ENCODE results near the gene TMEM185B. TPM values are rescaled to one million over a fixed set of nuclear protein-coding genes. Genes with fewer than 3 reads are reported as not detected.

The TMEM185B gene
- total RNA-seq, 2 experiments from 2014 or later, result 17.7 to 19.0 TPM

DNA sequence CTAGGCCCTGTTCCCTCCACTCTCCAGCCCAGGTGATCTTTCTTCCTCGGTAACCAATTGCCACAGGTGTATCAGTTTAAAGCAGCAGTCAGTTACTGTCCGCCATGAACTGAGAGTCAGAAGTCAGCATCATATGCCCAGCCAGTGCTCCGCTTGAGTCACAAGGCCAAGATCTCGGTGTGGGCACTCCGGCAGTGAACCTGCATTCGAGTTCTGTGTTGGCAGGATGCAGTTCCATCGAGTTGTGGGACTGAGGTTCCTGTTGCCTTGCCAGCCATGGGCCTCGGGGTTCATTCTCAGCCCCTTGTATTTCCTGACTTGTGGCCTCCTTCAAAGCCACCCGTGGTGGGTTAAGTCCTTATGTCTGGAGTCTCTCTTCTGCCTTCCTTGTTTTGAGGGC lies 3.1 kb upstream of the TMEM185B start:
- DNase-seq (peak in 1 of 14 experiments; percentile 29), ATAC-seq (ENCODE audit: poor library complexity) (no peak)
- peaks cover 70% of the 10 kb centered on the region for H3K4me1 Mint-ChIP-seq (ENCODE audit: low read depth)
- H3K9me3 ChIP-seq (ENCODE audit: control insufficient read depth in 1 of 2, insufficient read depth in 1 of 2, low read length in 2 of 2), result peaks cover 0 to 8% of the 10 kb centered on the region in 2 experiments
- peak overlapping the region; percentile 75 for H3K27ac Mint-ChIP-seq
- H3K27me3 Mint-ChIP-seq, result no peaks in the 10 kb centered on the region
- ChIA-PET POLR2A (no interaction called here), CTCF (no interaction called here)
- no peaks in the 10 kb centered on the region for H3K36me3 ChIP-seq (ENCODE audit: insufficient read depth, low read length)
- TF ChIP-seq, protein P1, sequence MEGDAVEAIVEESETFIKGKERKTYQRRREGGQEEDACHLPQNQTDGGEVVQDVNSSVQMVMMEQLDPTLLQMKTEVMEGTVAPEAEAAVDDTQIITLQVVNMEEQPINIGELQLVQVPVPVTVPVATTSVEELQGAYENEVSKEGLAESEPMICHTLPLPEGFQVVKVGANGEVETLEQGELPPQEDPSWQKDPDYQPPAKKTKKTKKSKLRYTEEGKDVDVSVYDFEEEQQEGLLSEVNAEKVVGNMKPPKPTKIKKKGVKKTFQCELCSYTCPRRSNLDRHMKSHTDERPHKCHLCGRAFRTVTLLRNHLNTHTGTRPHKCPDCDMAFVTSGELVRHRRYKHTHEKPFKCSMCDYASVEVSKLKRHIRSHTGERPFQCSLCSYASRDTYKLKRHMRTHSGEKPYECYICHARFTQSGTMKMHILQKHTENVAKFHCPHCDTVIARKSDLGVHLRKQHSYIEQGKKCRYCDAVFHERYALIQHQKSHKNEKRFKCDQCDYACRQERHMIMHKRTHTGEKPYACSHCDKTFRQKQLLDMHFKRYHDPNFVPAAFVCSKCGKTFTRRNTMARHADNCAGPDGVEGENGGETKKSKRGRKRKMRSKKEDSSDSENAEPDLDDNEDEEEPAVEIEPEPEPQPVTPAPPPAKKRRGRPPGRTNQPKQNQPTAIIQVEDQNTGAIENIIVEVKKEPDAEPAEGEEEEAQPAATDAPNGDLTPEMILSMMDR (IDR thresholded peaks at IDR 0.05), result no peak
- H3K27me3 ChIP-seq (ENCODE audit: control insufficient read depth in 1 of 2, insufficient read depth in 2 of 2, low read length in 2 of 2), result no peaks in the 10 kb centered on the region
- H3K4me3 ChIP-seq (ENCODE audit: low read length), result no peak overlapping the region
- no peaks in the 10 kb centered on the region for H3K9me3 Mint-ChIP-seq
- peaks cover 55% of the 10 kb centered on the region for H3K4me1 ChIP-seq (ENCODE audit: insufficient read depth, low read length)
- intact Hi-C loops (cut with DNase I, micrococcal nuclease), result loop anchor here in 1 of 2 experiments (5.0 kb wide), 1 partner anchor 86 kb away; no protein-coding TSS in a partner anchor
- peak overlapping the region; percentile 62 for H3K4me3 Mint-ChIP-seq
- H3K27ac ChIP-seq (ENCODE audit: low read depth in 1 of 2, low read length in 2 of 2), result no peak overlapping the region
- peaks cover 11% of the 10 kb centered on the region for H3K36me3 Mint-ChIP-seq (ENCODE audit: low read depth)

GRCh38 chr2:120225549-120226065 lies 2.4 kb upstream of the TMEM185B start:
- Mint-ChIP-seq H3K9me3 (no peaks in the 10 kb centered on the region), H3K4me3 (peak overlapping the region; percentile 76), H3K27ac (peak overlapping the region; percentile 75), H3K27me3 (no peaks in the 10 kb centered on the region), H3K36me3 (ENCODE audit: low read depth) (peaks cover 18% of the 10 kb centered on the region), H3K4me1 (ENCODE audit: low read depth) (peaks cover 70% of the 10 kb centered on the region)
- DNase-seq, result peak in 1 of 14 experiments; percentile 31
- H3K4me3 ChIP-seq (ENCODE audit: low read length), result no peak overlapping the region
- ChIA-PET CTCF (interaction anchor here (0.9 kb wide), 1 partner anchor 51 kb away, joined by 3 read pairs; no protein-coding TSS in a partner anchor), POLR2A (no interaction called here)
- H3K27me3 ChIP-seq (ENCODE audit: control insufficient read depth in 1 of 2, insufficient read depth in 2 of 2, low read length in 2 of 2), result no peaks in the 10 kb centered on the region
- peaks cover 0 to 8% of the 10 kb centered on the region in 2 experiments for H3K9me3 ChIP-seq (ENCODE audit: control insufficient read depth in 1 of 2, insufficient read depth in 1 of 2, low read length in 2 of 2)
- TF ChIP-seq, protein P1 (IDR thresholded peaks at IDR 0.05), result no peak
- peaks cover 48% of the 10 kb centered on the region for H3K4me1 ChIP-seq (ENCODE audit: insufficient read depth, low read length)
- H3K27ac ChIP-seq (ENCODE audit: low read depth in 1 of 2, low read length in 2 of 2), result no peak overlapping the region
- intact Hi-C loops (cut with DNase I, micrococcal nuclease), result loop anchor here in 1 of 2 experiments (2.0 to 5.0 kb wide), 2 partner anchors 87 to 469 kb away; no protein-coding TSS in a partner anchor
- H3K36me3 ChIP-seq (ENCODE audit: insufficient read depth, low read length), result no peaks in the 10 kb centered on the region
- ATAC-seq (ENCODE audit: poor library complexity), result no peak

GRCh38 chr2:120224735-120225548 lies 1.7 kb upstream of the TMEM185B start:
- Mint-ChIP-seq H3K27ac (peak overlapping the region; percentile 87), H3K36me3 (ENCODE audit: low read depth) (peaks cover 25% of the 10 kb centered on the region), H3K27me3 (no peaks in the 10 kb centered on the region), H3K4me3 (peak overlapping the region; percentile 87), H3K4me1 (ENCODE audit: low read depth) (peaks cover 70% of the 10 kb centered on the region), H3K9me3 (no peaks in the 10 kb centered on the region)
- Histone ChIP-seq H3K36me3 (ENCODE audit: insufficient read depth, low read length) (no peaks in the 10 kb centered on the region), H3K4me3 (ENCODE audit: low read length) (no peak overlapping the region), H3K4me1 (ENCODE audit: insufficient read depth, low read length) (peaks cover 41% of the 10 kb centered on the region), H3K27ac (ENCODE audit: low read depth in 1 of 2, low read length in 2 of 2) (no peak overlapping the region), H3K27me3 (ENCODE audit: control insufficient read depth in 1 of 2, insufficient read depth in 2 of 2, low read length in 2 of 2) (no peaks in the 10 kb centered on the region), H3K9me3 (ENCODE audit: control insufficient read depth in 1 of 2, insufficient read depth in 1 of 2, low read length in 2 of 2) (peaks cover 0 to 10% of the 10 kb centered on the region in 2 experiments)
- intact Hi-C loops (cut with DNase I, micrococcal nuclease), result loop anchor here in 1 of 2 experiments (2.0 to 5.0 kb wide), 4 partner anchors 87 to 858 kb away; partner anchors contain the start of genes C2orf76 and DBI
- CTCF ChIA-PET, result interaction anchor here (0.9 kb wide), 1 partner anchor 50 kb away, joined by 3 read pairs; no protein-coding TSS in a partner anchor
- peak in 1 of 14 experiments; percentile 30 for DNase-seq
- POLR2A ChIA-PET, result interaction anchor here (3.4 to 3.7 kb wide), 2 partner anchors 8 to 28 kb away, joined by 26 to 32 read pairs; partner anchors contain the start of gene RALB
- ATAC-seq (ENCODE audit: poor library complexity), result no peak
- TF ChIP-seq, protein P1 (IDR thresholded peaks at IDR 0.05), result no peak
